H1 (cell line): Measurements from ENCODE around the gene PJVK. TPM values are rescaled to one million over a fixed set of nuclear protein-coding genes. Genes with fewer than 3 reads are reported as not detected.

Source experiments
- CTCF ChIA-PET: fragments of 300-600 bp; sonication (Branson Sonifier 250); formaldehyde crosslinking; loops from one replicate; lab custom pipeline; 2021; ENCODE audit not compliant: partially characterized antibody; lab: Charles Lee
- POLR2A ChIA-PET: fragments of 300-600 bp; sonication (Branson Sonifier 250); formaldehyde crosslinking; loops from one replicate; lab custom pipeline; 2021; ENCODE audit warnings: inconsistent platforms; ENCODE audit not compliant: partially characterized antibody; lab: Charles Lee
- DNase-seq, 2 experiments: peaks; one replicate each; pipeline versions ENCODE4 v3.0.0 to v3.0.0-alpha.2; 2010 to 2022; ENCODE audit warnings: low spot score in 2 of 2, low read depth in 1 of 2, mixed read lengths in 1 of 2
- FAIRE-seq: peaks from 2 replicates; lab custom pipeline; 2011; peaks lifted over from hg19 to GRCh38; lab: Jason Lieb, UNC
- H2AFZ ChIP-seq: 2 replicates; pipeline ENCODE4 v1.8.1; 2012; ENCODE audit warnings: low read length, inconsistent platforms
- H2AK5ac ChIP-seq: 2 replicates; pipeline ENCODE4 v1.6.1; 2013; ENCODE audit warnings: low read depth, low read length
- H2BK120ac ChIP-seq: replicated peaks from 2 replicates; pipeline ENCODE3; 2013; ENCODE audit warnings: low read depth, low read length, inconsistent platforms
- H2BK12ac ChIP-seq: 2 replicates; pipeline ENCODE4 v1.6.1; 2013; ENCODE audit warnings: low read depth, low read length
- H2BK15ac ChIP-seq: 2 replicates; pipeline ENCODE4 v1.6.1; 2013; ENCODE audit warnings: low read length
- H2BK20ac ChIP-seq: 2 replicates; pipeline ENCODE4 v1.6.1; 2013; ENCODE audit warnings: low read length
- H2BK5ac ChIP-seq: 2 replicates; pipeline ENCODE4 v1.6.1; 2013; ENCODE audit warnings: low read depth, low read length
- H3K14ac ChIP-seq: 2 replicates; pipeline ENCODE4 v1.6.1; 2013; ENCODE audit warnings: inconsistent platforms; ENCODE audit not compliant: insufficient read length
- H3K18ac ChIP-seq: 2 replicates; pipeline ENCODE4 v1.6.1; 2013; ENCODE audit warnings: low read length; ENCODE audit errors: extremely low read depth
- H3K23ac ChIP-seq: 2 replicates; pipeline ENCODE4 v1.6.1; 2013; ENCODE audit warnings: inconsistent platforms; ENCODE audit not compliant: insufficient read length
- H3K23me2 ChIP-seq: 2 replicates; pipeline ENCODE4 v1.6.1; 2013; ENCODE audit warnings: low read depth, low read length
- H3K27ac ChIP-seq: 2 replicates; pipeline ENCODE4 v1.6.1; 2011; ENCODE audit warnings: low read depth, low read length, inconsistent platforms
- H3K27me3 ChIP-seq, 4 experiments: replicated peaks in 1 of 4; 1 replicate in 1 of 4; 2 replicates in 3 of 4; pipeline versions ENCODE4 v1.6.1 to v1.8.1; 2011 to 2013; ENCODE audit warnings: low read length in 3 of 4, mild to moderate bottlenecking in 3 of 4, inconsistent platforms in 2 of 4, mixed read lengths in 2 of 4, moderate library complexity in 1 of 4; ENCODE audit not compliant: control insufficient read depth in 3 of 4, insufficient read depth in 3 of 4; ENCODE audit errors: extremely low read depth in 1 of 4
- H3K36me3 ChIP-seq, 4 experiments: 2 replicates each; pipeline versions ENCODE4 v1.6.1 to v1.8.1; 2011 to 2013; ENCODE audit warnings: mild to moderate bottlenecking in 4 of 4, low read length in 3 of 4, moderate library complexity in 2 of 4, control low read depth in 1 of 4, inconsistent platforms in 1 of 4; ENCODE audit not compliant: insufficient read depth in 4 of 4, control insufficient read depth in 2 of 4
- H3K4ac ChIP-seq: replicated peaks from 2 replicates; pipeline ENCODE3; 2013; ENCODE audit warnings: low read length, low read depth, mixed read lengths, inconsistent platforms; ENCODE audit not compliant: insufficient read length
- H3K4me1 ChIP-seq, 4 experiments: replicated peaks in 1 of 4; 1 replicate in 1 of 4; 2 replicates in 3 of 4; pipeline versions ENCODE4 v1.6.1 to v1.8.1; 2011 to 2013; ENCODE audit warnings: low read length in 3 of 4, inconsistent platforms in 2 of 4, mixed read lengths in 1 of 4; ENCODE audit not compliant: insufficient read depth in 4 of 4, control insufficient read depth in 3 of 4
- H3K4me2 ChIP-seq, 2 experiments: 2 replicates each; pipeline versions ENCODE4 v1.6.1 to v1.8.1; 2011 to 2013; ENCODE audit warnings: low read depth in 2 of 2, low read length in 2 of 2, control low read depth in 1 of 2, inconsistent platforms in 1 of 2, mild to moderate bottlenecking in 1 of 2; ENCODE audit not compliant: insufficient read depth in 1 of 2
- H3K4me3 ChIP-seq, 4 experiments: fragments of 200-600, 300-600 bp in 1 of 4; sonication (generic), shearing (Covaris generic), sonication (Bioruptor Twin) in 1 of 4; 2 replicates each; pipeline versions ENCODE4 v1.5.1 to v1.8.1; 2011 to 2016; ENCODE audit warnings: low read length in 4 of 4, low read depth in 3 of 4, control low read depth in 2 of 4, inconsistent platforms in 2 of 4, mild to moderate bottlenecking in 2 of 4, mixed read lengths in 1 of 4, moderate library complexity in 1 of 4; ENCODE audit not compliant: insufficient read depth in 2 of 4; ENCODE audit errors: extremely low read depth in 1 of 4
- H3K56ac ChIP-seq: replicated peaks from 2 replicates; pipeline ENCODE3; 2013; ENCODE audit warnings: low read depth, mild to moderate bottlenecking, mixed read lengths, low read length, inconsistent platforms; ENCODE audit not compliant: insufficient read length
- H3K79me1 ChIP-seq: 2 replicates; pipeline ENCODE4 v1.6.1; 2013; ENCODE audit warnings: low read depth, low read length, control low read depth
- H3K79me2 ChIP-seq, 2 experiments: 2 replicates each; pipeline versions ENCODE4 v1.6.1 to v1.8.1; 2012 to 2013; ENCODE audit warnings: low read length in 2 of 2, mild to moderate bottlenecking in 2 of 2, inconsistent platforms in 1 of 2; ENCODE audit not compliant: insufficient read depth in 2 of 2, control insufficient read depth in 1 of 2
- H3K9ac ChIP-seq, 4 experiments: replicated peaks in 1 of 4; 1 replicate in 1 of 4; 2 replicates in 3 of 4; pipeline versions ENCODE4 v1.6.1 to v1.8.1; 2011 to 2013; ENCODE audit warnings: low read depth in 3 of 4, low read length in 3 of 4, control low read depth in 2 of 4, mild to moderate bottlenecking in 2 of 4, moderate library complexity in 2 of 4, inconsistent platforms in 1 of 4; ENCODE audit errors: extremely low read depth in 1 of 4
- H3K9me3 ChIP-seq, 2 experiments: 2 replicates each; pipeline versions ENCODE4 v1.6.1 to v1.8.1; 2012 to 2013; ENCODE audit warnings: mild to moderate bottlenecking in 2 of 2, moderate library complexity in 2 of 2, control low read depth in 1 of 2, inconsistent platforms in 1 of 2, low read depth in 1 of 2, low read length in 1 of 2, mixed read lengths in 1 of 2; ENCODE audit not compliant: insufficient read depth in 2 of 2
- H4K20me1 ChIP-seq, 2 experiments: replicated peaks in 1 of 2; 2 replicates each; pipeline versions ENCODE3 to v1.8.1; 2011 to 2013; ENCODE audit warnings: inconsistent platforms in 2 of 2, low read length in 2 of 2, mild to moderate bottlenecking in 1 of 2; ENCODE audit not compliant: insufficient read depth in 2 of 2, control insufficient read depth in 1 of 2
- H4K5ac ChIP-seq: 2 replicates; pipeline ENCODE4 v1.6.1; 2013; ENCODE audit warnings: low read length, low read depth, mixed read lengths, inconsistent platforms; ENCODE audit not compliant: insufficient read length
- H4K8ac ChIP-seq: 2 replicates; pipeline ENCODE4 v1.8.0; 2013; ENCODE audit warnings: mild to moderate bottlenecking, moderate library complexity, low read length, inconsistent platforms; ENCODE audit not compliant: insufficient read depth; ENCODE audit errors: extremely low read depth
- H4K91ac ChIP-seq: replicated peaks from 2 replicates; pipeline ENCODE3; 2013; ENCODE audit warnings: low read length, mixed read lengths, inconsistent platforms; ENCODE audit not compliant: insufficient read length
- CHD1 ChIP-seq: IDR thresholded peaks from 2 replicates; pipeline ENCODE4 v1.6.1; 2012; ENCODE audit warnings: low read depth, low read length, improper control_type of control experiment
- GTF2F1 ChIP-seq: IDR thresholded peaks from 2 replicates; pipeline ENCODE4 v1.6.1; 2012; ENCODE audit warnings: low read depth, low read length, improper control_type of control experiment, borderline replicate concordance
- RBBP5 ChIP-seq: IDR thresholded peaks from 2 replicates; pipeline ENCODE4 v1.7.1; 2012; ENCODE audit warnings: low read depth, mild to moderate bottlenecking, inconsistent platforms, low read length, moderate library complexity, borderline replicate concordance
- TAF1 ChIP-seq: IDR thresholded peaks from 2 replicates; pipeline ENCODE4 v1.6.1; 2011; ENCODE audit warnings: mild to moderate bottlenecking, low read depth, low read length
- ZNF274 ChIP-seq: IDR thresholded peaks from 2 replicates; pipeline ENCODE4 v1.7.0; 2012; ENCODE audit warnings: low read length, borderline replicate concordance; ENCODE audit errors: extremely low read depth
- polyA plus RNA-seq, 7 experiments: library from polyadenylated mRNA; depleted of rRNA in 3 of 7; stranded (reverse) in 5 of 7; unstranded in 2 of 7; fragments of >200 nt in 5 of 7; fragments of 200-250 nt in 2 of 7; gene quantifications; 1 replicate in 5 of 7; 2 replicates in 1 of 7; 4 replicates in 1 of 7; pipeline versions ENCODE4 v1.2.1 to v1.2.3, GENCODE V29; 2011 to 2013; ENCODE audit warnings: missing spikeins in 2 of 7, mixed read lengths in 2 of 7
- total RNA-seq: library from RNA; stranded (reverse); fragmentation: NEBNext Ultra II Directional; extraction: Animal tissue kit (Norgen Biotek cat#: 25700); gene quantifications from 2 replicates; pipeline ENCODE4 v1.2.1, GENCODE V29; 2021

PJVK gene
- total and polyA plus RNA-seq, 2 of the 8 experiments (the other 6 are each of a cell fraction or from before 2014, with no cell fraction given), result 2.4 to 2.8 TPM

DNA sequence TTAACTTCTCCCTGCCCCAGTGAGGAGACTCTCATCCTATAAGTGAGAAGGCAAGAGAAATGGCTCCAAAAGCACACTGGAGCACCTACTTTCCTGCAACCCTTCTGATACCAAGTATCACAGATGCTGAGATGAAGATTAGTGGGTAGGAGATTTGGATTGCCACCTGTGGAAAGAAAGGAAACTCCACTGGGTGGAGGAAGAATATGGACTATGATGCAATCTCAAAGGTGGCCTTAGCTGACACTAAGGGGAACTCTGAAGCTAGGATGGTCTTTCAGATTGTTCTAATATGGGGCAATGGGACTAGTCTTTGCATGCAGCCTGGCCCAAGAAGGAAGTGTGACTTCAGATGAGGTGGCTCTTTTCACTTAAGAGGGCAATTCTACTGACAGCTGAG is 21.8 kb upstream of the PJVK start:
- H4K5ac ChIP-seq, result no peak overlapping the region
- DNase-seq (no peak), FAIRE-seq (no peak)
- TF ChIP-seq GTF2F1 (no peak), TAF1 (no peak), ZNF274 (no peak), CHD1 (no peak), RBBP5 (no peak)
- H3K9me3 ChIP-seq, result no peaks in the 10 kb centered on the region
- H2BK15ac ChIP-seq, result no peak overlapping the region
- H2BK20ac ChIP-seq, result no peak overlapping the region
- no peak overlapping the region for H4K8ac ChIP-seq
- H3K23me2 ChIP-seq, result no peaks in the 10 kb centered on the region
- no peak overlapping the region for H4K91ac ChIP-seq
- no peak overlapping the region for H2BK120ac ChIP-seq
- H3K4me1 ChIP-seq, result no peaks in the 10 kb centered on the region
- peaks cover 2 to 57% (median 19%) of the 10 kb centered on the region in 4 experiments; a peak in 7 of 8 replicates for H3K36me3 ChIP-seq
- peaks cover 0 to 2% of the 10 kb centered on the region in 2 experiments for H4K20me1 ChIP-seq
- ChIA-PET CTCF (interaction anchor here (1.4 to 1.9 kb wide), 3 partner anchors 11 to 34 kb away, joined by 3 to 6 read pairs (median 4); no protein-coding TSS in a partner anchor), POLR2A (interaction anchor here (1.0 to 2.7 kb wide), 6 partner anchors 11 to 23 kb away, joined by 3 to 10 read pairs (median 8); partner anchors contain the start of genes PJVK and PRKRA)
- H3K14ac ChIP-seq, result no peak overlapping the region
- H3K4me3 ChIP-seq, result no peak overlapping the region
- H3K79me1 ChIP-seq, result no peaks in the 10 kb centered on the region
- H3K79me2 ChIP-seq, result no peaks in the 10 kb centered on the region
- no peak overlapping the region for H3K4ac ChIP-seq
- no peak overlapping the region for H2AK5ac ChIP-seq
- H3K27me3 ChIP-seq, result no peaks in the 10 kb centered on the region
- no peak overlapping the region for H3K4me2 ChIP-seq
- no peak overlapping the region for H2BK12ac ChIP-seq
- no peak overlapping the region for H2AFZ ChIP-seq
- H2BK5ac ChIP-seq, result no peak overlapping the region
- H3K56ac ChIP-seq, result no peak overlapping the region
- H3K27ac ChIP-seq, result no peak overlapping the region
- H3K18ac ChIP-seq, result no peak overlapping the region
- no peak overlapping the region for H3K23ac ChIP-seq
- H3K9ac ChIP-seq, result no peak overlapping the region
